Measurements from ENCODE around the gene FGFR3.

FGFR3 gene

GRCh38 chr4:1756893-1757779 is 36.0 kb upstream of the FGFR3 start:
- DNase-seq = no peak

DNA sequence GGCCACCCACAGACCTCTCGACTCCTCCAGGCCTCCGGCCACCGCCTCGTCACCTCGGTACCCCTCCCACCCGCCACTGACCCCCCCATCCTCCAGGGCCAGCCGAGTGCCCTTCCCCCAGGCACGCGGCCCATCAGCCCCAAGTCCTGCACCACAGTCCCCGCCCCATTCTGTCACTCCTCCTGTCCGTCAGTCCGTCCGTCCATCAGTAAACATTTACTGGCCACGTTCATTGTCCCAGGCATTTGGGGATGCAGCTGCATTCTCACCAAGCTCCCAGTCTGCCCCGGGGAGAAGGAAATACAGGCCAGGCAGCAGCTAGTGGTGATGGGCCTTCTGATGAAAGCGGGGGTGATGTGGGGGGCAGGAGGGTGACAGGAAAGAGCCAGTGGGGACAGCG is 35.3 kb upstream of the FGFR3 start:
- DNase-seq = no peak

GRCh38 chr4:1758306-1759121 is 34.6 kb upstream of the FGFR3 start:
- DNase-seq = no peak

GRCh38 chr4:1759170-1759817 is 33.8 kb upstream of the FGFR3 start:
- DNase-seq = no peak

DNA sequence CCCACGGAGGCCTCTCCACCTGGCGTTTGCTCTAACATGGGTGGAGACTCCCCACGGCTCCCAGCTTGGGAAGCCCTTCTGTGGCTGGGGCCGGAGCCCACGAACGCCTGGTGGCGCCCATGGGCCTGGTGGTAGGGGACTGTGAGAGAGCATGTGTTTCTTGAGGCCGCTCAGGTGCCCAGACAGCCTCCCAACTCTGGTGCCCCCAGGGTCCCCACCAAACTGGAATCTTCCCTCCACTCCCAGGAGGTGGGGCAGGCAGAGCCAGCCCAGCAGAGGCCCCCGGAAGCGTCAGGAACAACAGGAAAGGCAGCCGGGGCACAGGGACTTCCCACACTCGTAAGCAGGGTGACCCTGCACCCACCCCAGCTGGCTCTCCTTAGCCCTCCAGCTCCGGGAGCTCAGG is 33.3 kb upstream of the FGFR3 start:
- no peak for DNase-seq

- no peak for DNase-seq
Measured at GRCh38 chr4:1760521-1761071, 32.5 kb upstream of the FGFR3 start.

GRCh38 chr4:1761130-1761689 is 31.9 kb upstream of the FGFR3 start:
- no peak for DNase-seq

DNA sequence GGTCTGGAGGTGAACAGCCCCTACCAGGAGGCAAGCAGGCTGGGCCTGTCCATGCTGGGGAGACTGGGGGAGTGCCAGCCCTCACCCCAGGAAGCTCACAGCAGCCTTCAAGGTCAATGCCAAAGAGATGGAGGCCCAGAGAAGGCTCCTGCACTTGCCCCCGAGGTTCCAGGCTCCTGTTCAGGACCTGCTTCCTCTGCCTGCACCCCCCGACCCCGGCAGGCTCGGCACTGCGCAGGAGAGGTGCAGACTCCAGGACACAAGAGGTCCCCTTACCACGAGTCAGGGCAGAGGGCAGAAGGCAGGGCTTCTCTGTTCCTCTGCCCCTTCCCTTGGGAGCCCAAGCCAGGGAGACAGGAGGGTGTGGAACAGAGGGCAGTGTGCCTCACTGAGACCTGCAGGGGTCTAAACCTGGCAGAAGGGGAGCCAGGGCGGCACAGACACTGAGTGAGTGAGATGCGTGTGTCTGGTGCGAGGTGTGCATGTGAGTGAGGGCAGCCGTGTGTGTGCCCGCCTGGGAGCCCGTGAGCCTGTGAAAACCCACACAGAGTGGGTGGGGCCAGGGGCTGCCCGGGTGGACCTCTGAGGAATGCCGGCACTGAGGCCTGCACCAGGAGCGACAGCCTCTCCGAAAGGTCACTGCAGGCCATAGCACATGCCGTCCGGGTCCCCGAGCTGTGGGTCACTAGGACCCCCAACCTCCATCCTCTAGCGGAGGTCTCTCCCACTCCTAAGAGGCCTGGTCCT is 30.7 kb upstream of the FGFR3 start:
- no peak for DNase-seq

GRCh38 chr4:1763070-1763549 is 30.0 kb upstream of the FGFR3 start:
- no peak for DNase-seq

GRCh38 chr4:1763550-1764080 is 29.5 kb upstream of the FGFR3 start:
- DNase-seq = no peak

DNA sequence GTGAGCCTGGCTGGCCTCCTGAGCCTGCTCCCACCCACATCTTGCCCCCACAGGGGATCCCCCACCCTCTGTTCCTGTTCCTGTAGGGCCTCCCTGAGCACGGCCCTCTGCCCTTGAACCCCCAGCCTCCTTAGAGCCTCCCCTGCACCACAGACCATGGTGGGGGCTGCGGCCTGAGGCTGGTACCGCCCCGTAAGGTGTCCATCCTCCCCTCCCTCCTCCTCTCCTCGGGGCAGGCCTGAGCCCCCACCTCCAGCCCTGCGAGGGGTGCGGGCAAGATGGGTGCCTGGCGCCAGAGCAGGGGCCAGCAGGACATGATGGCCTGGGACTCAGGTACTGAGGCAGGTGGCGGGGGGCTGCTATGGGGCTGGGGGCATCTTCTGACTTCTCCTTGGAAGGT is 28.4 kb upstream of the FGFR3 start:
- DNase-seq = no peak

- DNase-seq = no peak
Measured at GRCh38 chr4:1765409-1766072, 27.6 kb upstream of the FGFR3 start.

- DNase-seq = no peak
Measured at GRCh38 chr4:1766106-1767060, 26.7 kb upstream of the FGFR3 start.

GRCh38 chr4:1767061-1767769 is 25.9 kb upstream of the FGFR3 start:
- DNase-seq = no peak

- no peak for DNase-seq
Measured at GRCh38 chr4:1767770-1768366, 25.2 kb upstream of the FGFR3 start.

DNA sequence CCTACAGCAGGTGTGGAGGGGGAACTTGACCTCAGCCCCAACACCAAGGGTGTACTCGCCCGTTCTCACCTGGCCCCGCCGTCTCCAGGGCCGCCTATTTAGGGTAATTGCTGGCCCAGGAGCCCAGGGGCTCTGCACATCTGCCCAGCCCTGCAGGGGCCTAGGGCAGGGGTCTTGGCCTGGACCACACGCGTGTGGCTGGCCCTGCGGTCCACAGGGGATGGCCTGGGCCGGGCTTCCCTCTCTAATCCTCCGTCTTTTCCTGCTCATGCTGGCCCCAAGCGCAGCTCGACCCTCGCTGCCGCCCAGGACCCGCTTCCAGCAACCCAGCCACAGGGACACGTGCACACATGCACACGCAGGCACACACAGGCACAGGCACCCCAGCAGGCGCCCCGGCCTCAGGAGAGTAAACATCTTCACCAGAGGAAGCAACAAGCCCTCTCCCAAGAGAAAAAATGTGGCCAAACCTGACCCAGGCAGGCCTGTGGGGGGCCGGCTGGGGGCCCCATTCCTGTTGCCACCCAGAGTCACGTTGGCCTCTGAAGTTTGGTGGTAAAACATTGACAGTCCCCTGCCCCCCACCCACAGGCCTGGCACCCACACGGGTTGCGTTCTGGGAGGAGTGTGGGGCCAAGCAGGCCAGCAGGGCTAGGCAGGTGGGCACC is 24.6 kb upstream of the FGFR3 start:
- no peak for DNase-seq

- DNase-seq = no peak
Measured at GRCh38 chr4:1769692-1770091, 23.4 kb upstream of the FGFR3 start.

DNA sequence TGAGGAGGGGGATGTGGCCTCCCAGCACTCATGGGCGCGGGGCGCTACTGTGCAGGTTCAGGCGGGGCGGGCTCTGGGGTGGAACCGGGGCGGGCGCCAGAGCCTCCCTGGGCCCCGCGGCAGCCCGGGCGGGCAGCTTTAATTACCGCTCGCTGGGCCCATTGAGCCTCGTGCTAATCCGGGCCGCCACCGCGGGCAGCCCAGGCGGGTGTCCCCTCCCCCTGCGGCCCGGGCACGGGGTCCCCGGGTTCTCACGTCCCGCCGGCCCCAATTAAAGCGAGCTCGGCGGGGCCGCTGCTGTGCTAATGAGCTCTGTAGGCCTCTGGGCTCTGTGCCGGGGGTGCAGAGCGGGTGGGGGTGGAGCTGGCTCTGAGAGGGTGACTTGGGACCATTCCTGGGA is 22.8 kb upstream of the FGFR3 start:
- DNase-seq = no peak
